Measurements from ENCODE around the gene STX16.
A peak's percentile ranks its signal among the peaks of the same experiment; 100 is the strongest.

STX16 gene

GRCh38 chr20:58697201-58697866, 46.3 kb downstream of the STX16 start:
- no peak for DNase-seq (ENCODE audit: low read depth in 2 of 2)

- no peak for DNase-seq (ENCODE audit: low read depth in 2 of 2)
Observed at GRCh38 chr20:58697867-58698703, 47.0 kb downstream of the STX16 start.

- no peak for DNase-seq (ENCODE audit: low read depth in 2 of 2)
Observed at GRCh38 chr20:58698741-58699622, 47.9 kb downstream of the STX16 start.

GRCh38 chr20:58699623-58700107, 48.6 kb downstream of the STX16 start:
- no peak for DNase-seq (ENCODE audit: low read depth in 2 of 2)

- DNase-seq (ENCODE audit: low read depth in 2 of 2), result peak in 1 of 2 donors; percentile 13
Observed at GRCh38 chr20:58700121-58700821, 49.2 kb downstream of the STX16 start.

- no peak for DNase-seq (ENCODE audit: low read depth in 2 of 2)
Observed at GRCh38 chr20:58700823-58701222, 49.7 kb downstream of the STX16 start.

GRCh38 chr20:58701431-58702160, 50.5 kb downstream of the STX16 start:
- DNase-seq (ENCODE audit: low read depth in 2 of 2), result no peak

- no peak for DNase-seq (ENCODE audit: low read depth in 2 of 2)
Observed at GRCh38 chr20:58702161-58702510, 51.1 kb downstream of the STX16 start.

- DNase-seq (ENCODE audit: low read depth in 2 of 2), result no peak
Observed at GRCh38 chr20:58702859-58703648, 52.0 kb downstream of the STX16 start.

GRCh38 chr20:58703765-58704371, 52.8 kb downstream of the STX16 start:
- no peak for DNase-seq (ENCODE audit: low read depth in 2 of 2)

GRCh38 chr20:58705208-58705926, 54.3 kb downstream of the STX16 start:
- no peak for DNase-seq (ENCODE audit: low read depth in 2 of 2)

- no peak for DNase-seq (ENCODE audit: low read depth in 2 of 2)
Observed at GRCh38 chr20:58706150-58706892, 55.2 kb downstream of the STX16 start.

GRCh38 chr20:58706975-58707681, 56.0 kb downstream of the STX16 start:
- DNase-seq (ENCODE audit: low read depth in 2 of 2), result no peak

GRCh38 chr20:58707770-58708169, 56.7 kb downstream of the STX16 start:
- no peak for DNase-seq (ENCODE audit: low read depth in 2 of 2)

- no peak for DNase-seq (ENCODE audit: low read depth in 2 of 2)
Observed at GRCh38 chr20:58708246-58708931, 57.3 kb downstream of the STX16 start.

GRCh38 chr20:58709013-58709702, 58.1 kb downstream of the STX16 start:
- DNase-seq (ENCODE audit: low read depth in 2 of 2), result no peak
